HepG2 (cell line): ENCODE measurements around the gene TAF5. TPM values are rescaled to one million over a fixed set of nuclear protein-coding genes. Genes with fewer than 3 reads are reported as not detected.

Source experiments
- GABPB1 ChIP-seq: IDR thresholded peaks from 2 replicates; pipeline ENCODE4 v1.6.1; 2016; ENCODE audit warnings: mild to moderate bottlenecking, missing genetic modification reagents, moderate library complexity, missing compliant biosample characterization
- HCFC1 ChIP-seq: fragments of 150-350 bp; IDR thresholded peaks from 2 replicates; pipeline ENCODE4 v1.6.1; 2014; ENCODE audit warnings: low read depth, low read length
- HNRNPLL ChIP-seq: fragments of 200-400 bp; formaldehyde crosslinking; IDR thresholded peaks from 2 replicates; pipeline ENCODE4 v1.6.1; 2017; ENCODE audit warnings: mild to moderate bottlenecking, low read depth, low read length; ENCODE audit not compliant: poor library complexity, severe bottlenecking
- HOXA9 ChIP-seq: sonication (generic); formaldehyde crosslinking; IDR thresholded peaks from 2 replicates; pipeline ENCODE4 v1.8.1; 2022; ENCODE audit warnings: missing genetic modification reagents, mild to moderate bottlenecking, moderate library complexity, borderline replicate concordance
- KDM6A ChIP-seq: IDR thresholded peaks from 2 replicates; pipeline ENCODE4 v1.6.1; 2016; ENCODE audit warnings: low read depth
- POLR2A ChIP-seq, 2 experiments: IDR thresholded peaks; 2 replicates each; pipeline ENCODE4 v1.6.1; 2011; ENCODE audit warnings: low read depth in 2 of 2, low read length in 2 of 2, mild to moderate bottlenecking in 1 of 2, moderate library complexity in 1 of 2; ENCODE audit not compliant: insufficient read depth in 1 of 2
- POLR2AphosphoS5 ChIP-seq: IDR thresholded peaks from 2 replicates; pipeline ENCODE4 v1.6.1; 2012; ENCODE audit warnings: low read depth, low read length
- RARG ChIP-seq: sonication (generic); formaldehyde crosslinking; IDR thresholded peaks from 2 replicates; pipeline ENCODE4 v1.4.0; 2020; ENCODE audit warnings: low read depth, mild to moderate bottlenecking, missing genetic modification reagents
- TFAP4 ChIP-seq: sonication (generic); IDR thresholded peaks from 2 replicates; pipeline ENCODE4 v1.6.1; 2016; ENCODE audit warnings: low read depth, borderline replicate concordance
- TRIM24 ChIP-seq: sonication (generic); formaldehyde crosslinking; IDR thresholded peaks from 2 replicates; pipeline ENCODE4 v1.8.0; 2022; ENCODE audit warnings: mild to moderate bottlenecking, missing genetic modification reagents
- ZBTB7A ChIP-seq: sonication (generic); formaldehyde crosslinking; IDR thresholded peaks from 2 replicates; pipeline ENCODE4 v1.8.0; 2022; ENCODE audit warnings: mild to moderate bottlenecking, missing genetic modification reagents
- ZMYM3 ChIP-seq: sonication (generic); formaldehyde crosslinking; IDR thresholded peaks from 2 replicates; pipeline ENCODE4 v1.5.1; 2020; ENCODE audit warnings: mild to moderate bottlenecking, missing genetic modification reagents
- ZNF225 ChIP-seq: sonication (generic); formaldehyde crosslinking; IDR thresholded peaks from 2 replicates; pipeline ENCODE4 v1.4.0; 2020; ENCODE audit warnings: mild to moderate bottlenecking, missing genetic modification reagents
- ZNF234 ChIP-seq: sonication (generic); formaldehyde crosslinking; conservative IDR thresholded peaks from 2 replicates; pipeline ENCODE4 v1.5.1; 2020; ENCODE audit warnings: mild to moderate bottlenecking, missing genetic modification reagents
- ZNF501 ChIP-seq: sonication (generic); formaldehyde crosslinking; IDR thresholded peaks from 2 replicates; pipeline ENCODE4 v1.5.1; 2020; ENCODE audit warnings: mild to moderate bottlenecking, moderate library complexity, missing genetic modification reagents
- ZNF605 ChIP-seq: sonication (generic); formaldehyde crosslinking; IDR thresholded peaks from 2 replicates; pipeline ENCODE4 v1.8.0; 2022; ENCODE audit warnings: mild to moderate bottlenecking, missing genetic modification reagents
- ZNF629 ChIP-seq: sonication (generic); formaldehyde crosslinking; conservative IDR thresholded peaks from 2 replicates; pipeline ENCODE4 v1.5.0; 2020; ENCODE audit warnings: missing genetic modification reagents
- ZNF652 ChIP-seq: IDR thresholded peaks from 2 replicates; pipeline ENCODE4 v1.6.1; 2016; ENCODE audit warnings: low read depth, borderline replicate concordance
- polyA plus RNA-seq, 8 experiments: library from polyadenylated mRNA; depleted of rRNA in 3 of 8; stranded (reverse) in 7 of 8; unstranded in 1 of 8; fragments of >200 nt; fragmentation: Illumina TruSeq in 4 of 8; extraction: Trizol in 4 of 8; gene quantifications; 2 replicates each; pipeline versions ENCODE4 v1.2.1 to v1.2.3, GENCODE V29; 2011 to 2016; ENCODE audit warnings: low read depth in 4 of 8, missing spikeins in 1 of 8, mixed read lengths in 1 of 8; ENCODE audit not compliant: insufficient read depth in 1 of 8
- total RNA-seq, 5 experiments: library from RNA; depleted of rRNA; stranded (reverse); fragments of >200 nt; fragmentation: Illumina TruSeq; extraction: Trizol; gene quantifications; 2 replicates each; pipeline ENCODE4 v1.2.3, GENCODE V29; 2016; ENCODE audit warnings: low read depth in 1 of 5
- TF ChIP-seq, protein P1 (sequence below): IDR thresholded peaks from 2 replicates; pipeline ENCODE4 v1.6.1; 2016; ENCODE audit warnings: low read depth, borderline replicate concordance
- TF ChIP-seq, protein P2 (sequence below): sonication (generic); formaldehyde crosslinking; IDR thresholded peaks from one replicate; pipeline ENCODE4 v1.5.1; 2020; ENCODE audit warnings: mild to moderate bottlenecking, missing genetic modification reagents; ENCODE audit errors: not compliant biosample characterization

The TAF5 gene
- total and polyA plus RNA-seq, 2 of the 13 experiments (the other 11 are each of a cell fraction or from before 2014, with no cell fraction given): 3.8 to 8.7 TPM

GRCh38 chr10:103350517-103351260, 17.1 kb upstream of the TAF5 start, which contains the start of gene PCGF6 (continued):
- 0 out of 2 replicates have a peak, but pooled peaks have one; percentile 32 for TF ChIP-seq ZNF234
- TF ChIP-seq TFAP4: no peak
- no peak for TF ChIP-seq KDM6A (CRISPR knock-in tag)
- TF ChIP-seq ZNF605 (CRISPR knock-in tag): peak; percentile 88
- peak; percentile 72 for TF ChIP-seq ZNF501 (CRISPR knock-in tag)
- TF ChIP-seq ZNF629 (CRISPR knock-in tag): no peak
- 0 out of 2 replicates have a peak, but pooled peaks have one; percentile 34 for TF ChIP-seq ZBTB7A (CRISPR knock-in tag)
- TF ChIP-seq, protein P1, sequence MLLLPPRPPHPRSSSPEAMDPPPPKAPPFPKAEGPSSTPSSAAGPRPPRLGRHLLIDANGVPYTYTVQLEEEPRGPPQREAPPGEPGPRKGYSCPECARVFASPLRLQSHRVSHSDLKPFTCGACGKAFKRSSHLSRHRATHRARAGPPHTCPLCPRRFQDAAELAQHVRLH (CRISPR knock-in tag): 0 out of 2 replicates have a peak, but pooled peaks have one; percentile 20
- peak; percentile 78 for TF ChIP-seq HNRNPLL
- TF ChIP-seq ZMYM3: peak; percentile 29; the same call in 1 of the 2 replicates
- TF ChIP-seq GABPB1: peak; percentile 82
- TF ChIP-seq HOXA9: no peak
- TF ChIP-seq POLR2A (IDR thresholded peaks at IDR 0.05; ENCODE audit: insufficient read depth in 1 of 2, low read depth in 2 of 2, low read length in 2 of 2): peak in 1 of 2 experiments; percentile 74; a peak in 3 of 4 replicates
- TF ChIP-seq TRIM24 (CRISPR knock-in tag): no peak
- TF ChIP-seq HCFC1: peak; percentile 73
- TF ChIP-seq RARG: no peak
- no peak for TF ChIP-seq ZNF652
- TF ChIP-seq, protein P2, sequence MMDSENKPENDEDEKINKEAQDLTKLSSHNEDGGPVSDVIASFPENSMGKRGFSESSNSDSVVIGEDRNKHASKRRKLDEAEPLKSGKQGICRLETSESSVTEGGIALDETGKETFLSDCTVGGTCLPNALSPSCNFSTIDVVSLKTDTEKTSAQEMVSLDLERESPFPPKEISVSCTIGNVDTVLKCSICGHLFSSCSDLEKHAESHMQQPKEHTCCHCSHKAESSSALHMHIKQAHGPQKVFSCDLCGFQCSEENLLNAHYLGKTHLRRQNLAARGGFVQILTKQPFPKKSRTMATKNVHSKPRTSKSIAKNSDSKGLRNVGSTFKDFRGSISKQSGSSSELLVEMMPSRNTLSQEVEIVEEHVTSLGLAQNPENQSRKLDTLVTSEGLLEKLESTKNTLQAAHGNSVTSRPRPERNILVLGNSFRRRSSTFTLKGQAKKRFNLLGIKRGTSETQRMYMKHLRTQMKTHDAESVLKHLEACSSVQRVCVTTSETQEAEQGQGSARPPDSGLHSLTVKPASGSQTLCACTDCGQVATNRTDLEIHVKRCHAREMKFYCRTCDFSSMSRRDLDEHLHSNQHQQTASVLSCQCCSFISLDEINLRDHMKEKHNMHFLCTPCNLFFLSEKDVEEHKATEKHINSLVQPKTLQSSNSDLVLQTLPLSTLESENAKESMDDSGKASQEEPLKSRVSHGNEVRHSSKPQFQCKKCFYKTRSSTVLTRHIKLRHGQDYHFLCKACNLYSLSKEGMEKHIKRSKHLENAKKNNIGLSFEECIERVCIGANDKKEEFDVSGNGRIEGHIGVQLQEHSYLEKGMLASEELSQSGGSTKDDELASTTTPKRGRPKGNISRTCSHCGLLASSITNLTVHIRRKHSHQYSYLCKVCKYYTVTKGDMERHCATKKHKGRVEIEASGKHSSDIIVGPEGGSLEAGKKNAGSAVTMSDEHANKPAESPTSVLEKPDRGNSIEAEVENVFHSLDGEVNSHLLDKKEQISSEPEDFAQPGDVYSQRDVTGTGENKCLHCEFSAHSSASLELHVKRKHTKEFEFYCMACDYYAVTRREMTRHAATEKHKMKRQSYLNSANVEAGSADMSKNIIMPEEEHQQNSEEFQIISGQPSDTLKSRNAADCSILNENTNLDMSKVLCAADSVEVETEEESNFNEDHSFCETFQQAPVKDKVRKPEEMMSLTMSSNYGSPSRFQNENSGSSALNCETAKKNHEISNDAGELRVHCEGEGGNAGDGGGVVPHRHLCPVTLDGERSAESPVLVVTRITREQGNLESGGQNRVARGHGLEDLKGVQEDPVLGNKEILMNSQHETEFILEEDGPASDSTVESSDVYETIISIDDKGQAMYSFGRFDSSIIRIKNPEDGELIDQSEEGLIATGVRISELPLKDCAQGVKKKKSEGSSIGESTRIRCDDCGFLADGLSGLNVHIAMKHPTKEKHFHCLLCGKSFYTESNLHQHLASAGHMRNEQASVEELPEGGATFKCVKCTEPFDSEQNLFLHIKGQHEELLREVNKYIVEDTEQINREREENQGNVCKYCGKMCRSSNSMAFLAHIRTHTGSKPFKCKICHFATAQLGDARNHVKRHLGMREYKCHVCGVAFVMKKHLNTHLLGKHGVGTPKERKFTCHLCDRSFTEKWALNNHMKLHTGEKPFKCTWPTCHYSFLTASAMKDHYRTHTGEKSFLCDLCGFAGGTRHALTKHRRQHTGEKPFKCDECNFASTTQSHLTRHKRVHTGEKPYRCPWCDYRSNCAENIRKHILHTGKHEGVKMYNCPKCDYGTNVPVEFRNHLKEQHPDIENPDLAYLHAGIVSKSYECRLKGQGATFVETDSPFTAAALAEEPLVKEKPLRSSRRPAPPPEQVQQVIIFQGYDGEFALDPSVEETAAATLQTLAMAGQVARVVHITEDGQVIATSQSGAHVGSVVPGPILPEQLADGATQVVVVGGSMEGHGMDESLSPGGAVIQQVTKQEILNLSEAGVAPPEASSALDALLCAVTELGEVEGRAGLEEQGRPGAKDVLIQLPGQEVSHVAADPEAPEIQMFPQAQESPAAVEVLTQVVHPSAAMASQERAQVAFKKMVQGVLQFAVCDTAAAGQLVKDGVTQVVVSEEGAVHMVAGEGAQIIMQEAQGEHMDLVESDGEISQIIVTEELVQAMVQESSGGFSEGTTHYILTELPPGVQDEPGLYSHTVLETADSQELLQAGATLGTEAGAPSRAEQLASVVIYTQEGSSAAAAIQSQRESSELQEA (CRISPR knock-in tag): peak; percentile 30
- no peak for TF ChIP-seq ZNF225
- peak; percentile 65 for TF ChIP-seq POLR2AphosphoS5
